Type B pancreatic cell (in vitro differentiated cells): Measurements from ENCODE around the gene PRKN. TPM values are rescaled to one million over a fixed set of nuclear protein-coding genes. Genes with fewer than 3 reads are reported as not detected.

Source experiments
- DNase-seq: peaks from one replicate; pipeline ENCODE4 v3.0.0; 2021; ENCODE audit warnings: mixed read lengths; ENCODE audit not compliant: unreplicated experiment; ENCODE audit errors: extremely low spot score
- H3K27ac Mint-ChIP-seq: 2 replicates; pipeline ENCODE4 v1.8.0; 2021; ENCODE audit warnings: mild to moderate bottlenecking, mixed read lengths
- H3K27me3 Mint-ChIP-seq: 2 replicates; pipeline ENCODE4 v1.8.0; 2021; ENCODE audit warnings: mixed read lengths
- H3K36me3 Mint-ChIP-seq: 2 replicates; pipeline ENCODE4 v1.8.0; 2021; ENCODE audit warnings: mixed read lengths
- H3K4me1 Mint-ChIP-seq: one replicate; pipeline ENCODE4 v1.8.0; 2021; ENCODE audit warnings: mixed read lengths; ENCODE audit not compliant: unreplicated experiment
- H3K4me3 Mint-ChIP-seq: 2 replicates; pipeline ENCODE4 v1.8.0; 2021; ENCODE audit warnings: mild to moderate bottlenecking, mixed read lengths
- H3K9me3 Mint-ChIP-seq: 2 replicates; pipeline ENCODE4 v1.8.0; 2021; ENCODE audit warnings: mixed read lengths
- CTCF ChIP-seq: fragments of 200-600 bp; sonication (generic); conservative IDR thresholded peaks from 2 replicates; pipeline ENCODE4 v1.5.0; 2021; ENCODE audit warnings: antibody characterized with exemption, mild to moderate bottlenecking
- total RNA-seq: library from RNA; stranded (reverse); gene quantifications from 2 replicates; pipeline ENCODE4 v1.2.1, GENCODE V29; 2021; ENCODE audit warnings: low replicate concordance

Gene PRKN
- total RNA-seq, 1 donor from 2014 or later = 6.2 TPM

- Mint-ChIP-seq H3K4me3 (no peak overlapping the region), H3K4me1 (peaks cover 3% of the 10 kb centered on the region), H3K9me3 (peaks cover 7% of the 10 kb centered on the region), H3K27ac (no peak overlapping the region), H3K36me3 (no peaks in the 10 kb centered on the region), H3K27me3 (no peaks in the 10 kb centered on the region)
- no peak for TF ChIP-seq CTCF
- no peak for DNase-seq
Measured at GRCh38 chr6:162468326-162468725, 259.2 kb downstream of the PRKN start.

GRCh38 chr6:162467679-162468078, 259.9 kb downstream of the PRKN start:
- Mint-ChIP-seq H3K36me3 (no peaks in the 10 kb centered on the region), H3K27ac (no peak overlapping the region), H3K27me3 (no peaks in the 10 kb centered on the region), H3K4me1 (peaks cover 3% of the 10 kb centered on the region), H3K4me3 (no peak overlapping the region), H3K9me3 (peaks cover 7% of the 10 kb centered on the region)
- no peak for TF ChIP-seq CTCF
- DNase-seq = no peak

GRCh38 chr6:162463576-162463975, 264.0 kb downstream of the PRKN start:
- peaks cover 7% of the 10 kb centered on the region for H3K9me3 Mint-ChIP-seq
- TF ChIP-seq CTCF = no peak
- no peak overlapping the region for H3K4me3 Mint-ChIP-seq
- H3K4me1 Mint-ChIP-seq = peaks cover 3% of the 10 kb centered on the region
- no peak overlapping the region for H3K27ac Mint-ChIP-seq
- H3K27me3 Mint-ChIP-seq = no peaks in the 10 kb centered on the region
- no peaks in the 10 kb centered on the region for H3K36me3 Mint-ChIP-seq
- no peak for DNase-seq

GRCh38 chr6:162459985-162460384, 267.6 kb downstream of the PRKN start:
- H3K4me1 Mint-ChIP-seq = peaks cover 3% of the 10 kb centered on the region
- no peak overlapping the region for H3K27ac Mint-ChIP-seq
- no peak for DNase-seq
- no peaks in the 10 kb centered on the region for H3K27me3 Mint-ChIP-seq
- no peaks in the 10 kb centered on the region for H3K36me3 Mint-ChIP-seq
- H3K4me3 Mint-ChIP-seq = no peak overlapping the region
- no peak for TF ChIP-seq CTCF
- H3K9me3 Mint-ChIP-seq = peaks cover 3% of the 10 kb centered on the region

GRCh38 chr6:162450358-162450757, 277.2 kb downstream of the PRKN start:
- H3K4me3 Mint-ChIP-seq = no peak overlapping the region
- TF ChIP-seq CTCF = no peak
- H3K36me3 Mint-ChIP-seq = no peaks in the 10 kb centered on the region
- no peak overlapping the region for H3K27ac Mint-ChIP-seq
- no peaks in the 10 kb centered on the region for H3K9me3 Mint-ChIP-seq
- H3K27me3 Mint-ChIP-seq = no peaks in the 10 kb centered on the region
- H3K4me1 Mint-ChIP-seq = no peaks in the 10 kb centered on the region
- no peak for DNase-seq

- no peaks in the 10 kb centered on the region for H3K36me3 Mint-ChIP-seq
- no peaks in the 10 kb centered on the region for H3K27me3 Mint-ChIP-seq
- H3K4me3 Mint-ChIP-seq = no peak overlapping the region
- no peaks in the 10 kb centered on the region for H3K4me1 Mint-ChIP-seq
- TF ChIP-seq CTCF = no peak
- H3K27ac Mint-ChIP-seq = no peak overlapping the region
- no peak for DNase-seq
- no peaks in the 10 kb centered on the region for H3K9me3 Mint-ChIP-seq
Measured at GRCh38 chr6:162448294-162448693, 279.3 kb downstream of the PRKN start.
